H54 (cell line): ENCODE results near the gene HCN2.

ENCODE experiments used
- DNase-seq: peaks from one replicate; pipeline ENCODE4 v3.0.0; 2011; ENCODE audit warnings: low spot score, mixed read lengths; ENCODE audit not compliant: insufficient read length
- FAIRE-seq: peaks from 3 replicates; lab custom pipeline; 2011; peaks lifted over from hg19 to GRCh38; lab: Jason Lieb, UNC
- POLR2A ChIP-seq: IDR thresholded peaks from 2 replicates; pipeline ENCODE4 v1.6.1; 2011; ENCODE audit warnings: low read depth, mild to moderate bottlenecking, low read length

Gene HCN2

DNA sequence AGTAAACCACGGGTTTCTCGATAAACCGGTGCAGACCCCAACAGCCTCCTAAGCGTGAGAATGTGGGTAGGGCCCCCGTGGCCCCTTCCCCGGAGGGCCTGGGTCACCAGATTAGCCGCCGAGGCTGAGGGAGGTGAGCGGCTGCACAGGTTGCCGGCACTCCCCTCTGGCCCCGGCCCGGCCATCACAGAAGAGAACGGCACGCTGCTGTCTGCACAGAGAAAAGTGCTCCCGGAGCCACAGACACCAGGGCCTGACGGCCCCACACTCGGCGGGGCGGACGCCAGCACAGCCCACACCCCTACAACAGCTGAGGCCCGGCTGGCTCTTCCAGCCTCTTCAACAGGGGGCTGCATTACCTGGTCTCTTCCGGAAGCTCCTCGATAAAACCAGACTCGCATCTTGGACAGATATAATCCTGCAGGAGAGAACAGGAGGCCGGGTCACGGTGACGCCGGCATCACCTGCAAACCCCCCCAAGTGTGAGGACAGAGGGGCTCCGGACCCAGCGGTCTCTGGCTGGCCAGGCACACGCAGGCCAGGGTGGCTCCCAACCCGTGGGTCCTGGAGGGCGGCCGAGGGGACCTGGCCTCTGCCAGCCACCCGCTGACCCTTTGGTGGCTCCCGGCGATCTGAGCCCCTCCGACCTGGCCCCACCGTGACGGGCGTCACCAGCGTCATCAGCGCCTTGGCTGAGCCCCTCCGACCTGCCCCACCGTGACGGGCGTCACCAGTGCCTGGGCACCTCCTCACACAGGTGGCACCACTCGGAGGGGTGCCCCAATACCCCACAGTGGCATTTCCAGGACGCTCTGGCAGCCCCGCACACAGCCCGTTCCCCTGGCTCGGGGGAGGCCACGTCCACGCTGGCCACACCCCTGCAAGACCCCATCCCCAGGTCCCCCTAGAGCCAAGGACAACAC, 63.0 kb downstream of the HCN2 start:
- TF ChIP-seq POLR2A: no peak
- FAIRE-seq: no peak
- DNase-seq: no peak

GRCh38 chr19:653425-653824, 63.7 kb downstream of the HCN2 start:
- TF ChIP-seq POLR2A: no peak
- DNase-seq (no peak), FAIRE-seq (no peak)

DNA sequence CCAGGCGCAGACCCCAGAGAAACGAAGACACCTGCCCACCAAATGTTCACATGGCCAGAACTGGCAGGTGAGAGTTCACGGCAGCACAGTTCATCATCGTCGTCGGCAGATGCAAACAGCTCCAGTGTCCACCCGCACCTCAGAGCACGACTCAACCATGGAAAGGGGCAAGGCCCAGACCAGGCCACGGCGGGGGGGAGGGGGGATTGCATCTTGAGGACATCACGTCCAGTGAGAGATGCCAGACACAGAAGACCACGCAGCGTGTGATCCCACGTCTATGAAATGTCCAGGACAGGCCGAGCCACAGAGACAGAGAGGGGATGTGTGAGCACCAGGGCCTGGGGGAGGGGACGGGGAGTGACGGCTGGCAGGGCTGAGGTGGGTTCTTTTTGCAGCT, 66.0 kb downstream of the HCN2 start:
- DNase-seq (no peak), FAIRE-seq (no peak)
- no peak for TF ChIP-seq POLR2A

DNA sequence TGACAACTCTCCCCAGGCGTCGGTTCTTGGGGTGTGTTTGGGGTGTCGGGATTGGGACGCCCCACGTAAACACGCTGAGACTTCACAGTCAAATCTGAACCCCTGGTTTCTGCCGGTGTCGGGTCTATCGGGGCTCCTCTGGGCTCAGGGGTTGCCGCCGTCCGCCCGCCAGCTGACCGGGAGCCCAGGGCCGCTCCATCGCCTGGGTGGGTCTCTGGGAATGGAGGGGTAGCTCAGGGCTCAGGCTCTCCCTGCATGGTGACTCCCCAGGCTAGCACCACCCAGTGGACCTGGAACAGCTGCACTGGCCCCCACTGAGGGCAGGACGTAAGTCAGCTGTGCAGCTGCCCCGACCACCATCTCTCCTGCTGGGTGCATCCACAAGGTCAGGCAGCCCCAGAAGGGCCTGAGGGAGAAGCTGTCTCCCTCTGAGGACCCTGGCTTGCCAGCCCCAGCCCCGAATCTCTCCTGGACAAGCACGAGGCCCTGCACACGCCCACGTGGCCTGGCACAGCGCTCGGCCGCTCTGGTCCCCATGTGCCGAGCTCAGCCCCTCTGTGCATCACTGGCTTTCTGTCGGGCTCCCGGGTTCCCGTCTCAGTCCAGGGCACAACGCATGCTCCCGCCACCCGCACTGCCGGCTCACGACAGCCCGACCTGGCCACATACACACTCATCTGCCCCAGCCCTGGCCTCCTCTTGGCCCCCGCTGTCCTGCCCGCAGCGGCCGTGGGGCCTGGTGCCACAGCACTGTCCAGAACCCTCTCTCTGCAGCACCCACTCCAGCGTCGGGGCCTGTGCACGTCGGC, 67.3 kb downstream of the HCN2 start:
- DNase-seq: no peak
- FAIRE-seq: no peak
- TF ChIP-seq POLR2A: no peak

DNA sequence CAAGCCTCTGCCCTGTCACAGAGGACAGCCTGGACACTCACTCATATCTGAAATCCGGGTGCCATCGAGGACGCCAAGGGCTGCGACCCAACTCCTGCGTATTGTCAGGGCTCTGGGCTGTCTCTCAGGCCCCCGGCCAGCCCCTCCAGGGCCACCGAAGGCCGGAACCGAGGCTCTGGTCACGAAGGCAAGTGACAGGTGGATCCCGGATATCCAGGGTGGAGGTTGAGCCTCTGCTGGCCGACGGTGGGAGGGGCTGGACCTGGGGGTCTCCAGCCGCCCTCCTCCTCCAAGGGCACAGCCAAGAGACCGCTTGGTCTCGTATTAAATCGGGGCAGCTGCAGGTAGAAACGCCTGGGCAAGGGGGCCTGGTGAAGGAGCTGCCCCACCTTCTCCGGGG, 67.9 kb downstream of the HCN2 start:
- DNase-seq: no peak
- FAIRE-seq: no peak
- no peak for TF ChIP-seq POLR2A

GRCh38 chr19:658059-658839, 68.6 kb downstream of the HCN2 start:
- DNase-seq: no peak
- no peak for TF ChIP-seq POLR2A
- FAIRE-seq: no peak

DNA sequence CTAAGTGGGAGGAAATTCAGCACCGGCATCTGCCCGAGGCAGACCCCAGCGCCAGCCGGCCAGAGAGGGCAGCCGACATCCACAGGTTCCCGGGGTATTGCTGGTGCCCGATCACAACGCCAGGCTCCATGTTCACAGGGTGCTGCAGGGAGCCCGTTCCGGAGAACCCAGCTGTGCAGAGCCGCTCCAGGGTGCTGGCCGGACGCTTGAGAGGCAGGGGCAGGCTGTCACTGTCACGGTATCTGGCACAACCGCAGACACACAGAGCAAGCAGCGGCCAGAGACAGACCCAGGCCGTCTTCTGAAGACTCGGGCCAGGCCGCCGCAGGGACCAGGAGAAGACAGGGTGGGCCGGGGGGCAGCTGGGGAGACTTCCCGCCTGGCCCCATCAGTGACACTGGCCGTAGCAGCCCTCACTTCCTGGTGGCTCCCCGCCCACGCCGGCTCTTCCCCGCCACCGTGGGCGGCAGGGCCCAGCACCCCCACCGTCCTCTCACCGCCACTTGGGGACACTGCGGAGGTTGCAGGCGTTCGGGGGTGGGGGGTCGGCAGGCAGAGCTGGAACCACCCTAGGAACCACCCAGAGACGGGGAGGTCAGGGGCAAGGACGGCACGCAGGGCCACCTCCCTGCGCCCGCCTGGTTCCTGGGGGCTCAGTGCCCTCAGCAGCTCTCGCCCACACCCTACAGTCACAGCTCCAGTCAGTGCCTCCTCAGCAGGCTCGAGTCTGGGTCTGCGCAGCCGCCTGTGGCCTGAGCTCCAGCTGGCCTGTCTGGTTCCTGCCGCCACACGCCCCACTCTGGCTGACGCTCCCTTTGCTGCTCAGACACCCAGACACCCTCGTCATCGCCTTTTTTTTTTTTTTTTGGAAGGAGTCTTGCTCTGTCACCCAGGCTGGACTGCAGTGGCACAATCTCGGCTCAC, 69.5 kb downstream of the HCN2 start:
- TF ChIP-seq POLR2A: no peak
- FAIRE-seq (no peak), DNase-seq (no peak)

DNA sequence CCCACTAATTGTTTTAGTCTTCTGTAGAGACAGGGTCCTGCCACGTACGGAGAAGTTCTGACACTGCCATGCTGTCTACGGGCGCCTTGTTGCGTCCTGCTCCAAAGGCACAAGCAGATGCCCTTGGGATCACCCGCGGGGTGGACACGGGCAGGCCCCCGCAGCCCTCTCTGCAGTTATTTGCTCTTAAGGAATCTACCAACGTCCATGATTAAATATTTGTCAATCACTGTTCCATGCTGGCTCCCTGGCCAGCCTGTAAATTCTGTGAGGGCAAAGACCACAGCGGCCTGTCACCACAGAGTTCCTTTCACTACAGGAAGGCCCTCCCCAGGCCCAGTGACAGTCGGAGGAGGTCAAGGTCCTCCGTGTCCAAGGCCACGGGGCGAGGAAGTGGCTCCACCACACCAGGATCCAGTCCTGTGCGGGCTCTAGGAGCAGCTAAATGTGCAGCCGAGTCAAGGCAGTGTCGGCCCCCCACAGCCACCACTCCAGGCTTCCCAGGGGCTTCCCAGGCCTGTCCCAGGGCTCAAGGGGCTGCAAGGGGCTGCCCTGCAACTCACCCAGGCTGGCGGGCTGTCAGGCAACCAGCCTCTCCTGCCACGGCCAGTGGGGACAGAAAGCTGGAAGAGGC, 71.2 kb downstream of the HCN2 start:
- FAIRE-seq: no peak
- TF ChIP-seq POLR2A: no peak
- DNase-seq: no peak

DNA sequence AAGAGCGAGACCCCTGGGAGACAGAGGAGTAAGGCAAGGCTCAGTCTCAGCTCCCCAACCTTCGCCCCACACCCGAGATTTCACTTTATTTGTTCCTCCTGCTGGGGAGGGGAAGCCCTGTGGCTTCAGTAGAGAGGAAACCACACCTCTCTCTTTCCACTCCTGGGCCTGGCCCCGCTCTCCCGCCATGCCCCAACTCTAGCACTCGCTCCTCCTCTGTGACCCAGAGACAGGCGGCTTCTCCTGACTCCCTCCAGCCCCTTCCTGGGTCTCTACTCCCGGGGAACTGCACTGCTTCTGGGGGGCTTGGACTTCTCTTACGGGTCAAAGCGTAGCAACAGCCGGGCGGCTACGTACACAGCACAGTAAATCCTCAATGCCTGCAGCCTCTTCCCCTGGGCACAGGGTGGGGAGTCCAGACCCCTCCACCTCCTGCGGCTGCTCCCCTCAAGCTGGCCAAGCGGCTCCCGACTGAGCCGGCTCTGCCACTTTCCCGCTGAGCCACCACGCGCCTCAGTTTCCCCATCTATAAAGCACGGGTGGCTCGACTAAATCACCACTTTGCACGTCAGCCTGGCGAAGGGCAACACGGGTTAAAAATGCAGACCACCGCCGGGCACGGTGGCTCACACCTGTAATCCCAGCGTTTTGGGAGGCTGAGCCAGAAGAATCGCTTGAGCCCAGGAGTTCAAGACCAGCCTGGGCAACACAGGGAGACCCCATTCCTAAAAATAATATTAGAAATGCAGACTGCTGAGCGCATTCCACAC, 71.9 kb downstream of the HCN2 start:
- no peak for DNase-seq
- no peak for FAIRE-seq
- TF ChIP-seq POLR2A: no peak

DNA sequence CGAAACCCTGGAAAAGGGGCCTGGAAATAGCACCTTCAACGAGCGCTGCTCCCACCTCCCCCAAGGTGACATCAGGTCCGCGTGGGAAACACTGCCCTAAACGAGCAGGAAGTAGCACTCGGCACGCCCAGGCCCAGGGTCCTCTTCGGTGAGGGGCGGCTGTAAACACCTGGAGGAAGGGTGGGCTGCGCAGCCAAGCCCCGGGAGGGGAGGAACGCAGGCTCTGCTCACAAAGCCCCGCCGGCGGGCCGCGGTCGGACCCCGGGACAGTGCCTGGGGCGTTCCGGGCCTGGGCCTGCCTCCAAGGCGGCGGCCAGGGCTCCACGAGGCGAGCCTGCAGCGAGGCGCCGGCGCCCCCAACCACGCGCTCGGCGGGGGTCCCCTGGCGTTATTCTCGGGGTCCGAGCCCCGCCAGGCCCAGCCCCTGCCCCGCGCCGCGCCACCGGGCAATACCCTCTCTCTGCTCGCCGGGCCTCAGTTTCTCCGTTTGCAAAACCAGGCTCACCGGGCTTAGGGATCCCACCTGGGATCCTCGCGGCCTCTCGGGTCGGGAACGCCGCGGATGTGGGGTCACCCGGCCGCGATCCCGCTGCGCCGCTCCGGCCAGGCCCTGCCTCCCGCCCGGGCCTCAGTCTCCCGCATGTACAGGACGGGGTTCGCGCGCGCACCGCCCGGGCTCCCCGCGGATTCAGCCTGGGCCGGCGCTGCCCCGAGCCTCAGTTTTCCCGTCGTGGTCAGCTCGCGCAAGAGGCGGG, 72.7 kb downstream of the HCN2 start:
- TF ChIP-seq POLR2A: no peak
- FAIRE-seq (no peak), DNase-seq (no peak)
